ENCODE results near the gene FMNL2.

DNA sequence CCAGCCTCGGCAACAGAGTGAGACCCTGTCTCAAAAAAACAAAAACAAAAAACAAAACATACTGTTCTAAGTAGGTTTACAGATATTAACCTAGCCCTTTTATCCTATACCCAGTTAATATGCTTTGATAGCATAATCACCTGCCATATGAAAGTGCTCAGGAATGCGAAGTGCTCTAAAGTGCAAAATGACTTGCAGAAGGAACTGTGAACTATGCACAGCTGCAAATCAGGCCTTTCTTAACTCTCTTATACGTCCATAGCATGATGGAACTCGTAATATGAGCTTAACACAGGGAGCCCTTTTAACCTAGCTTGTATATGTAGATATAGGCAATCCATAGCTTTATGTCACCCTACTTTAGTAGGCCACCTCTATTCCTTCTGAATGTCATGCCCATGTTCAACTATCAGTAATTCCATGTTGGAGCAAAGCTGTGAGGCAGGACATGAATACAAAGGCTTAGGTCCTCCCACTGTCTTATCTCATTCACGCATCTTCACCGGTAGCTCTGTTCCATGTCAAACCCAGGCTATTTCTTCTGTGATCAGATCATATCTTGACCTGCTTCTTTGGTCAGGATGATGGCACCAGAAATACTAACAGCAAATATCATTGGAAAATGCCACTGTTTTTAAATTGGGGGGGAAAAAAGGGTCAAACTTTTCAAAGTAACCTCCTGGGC, 309.4 kb downstream of the FMNL2 start:
- TF ChIP-seq CTCF (IDR thresholded peaks at IDR 0.05 in 2 of 3, conservative IDR thresholded peaks at IDR 0.05 in 1 of 3; ENCODE audit: borderline replicate concordance in 1 of 3, insufficient read depth in 1 of 3, low read depth in 2 of 3, low read length in 2 of 3) (no peak), ZFX (IDR thresholded peaks at IDR 0.05) (no peak), EZH2 (IDR thresholded peaks at IDR 0.05) (no peak), EGR1 (IDR thresholded peaks at IDR 0.05; ENCODE audit: low read depth) (no peak), POLR2AphosphoS5 (IDR thresholded peaks at IDR 0.05; ENCODE audit: low read depth, low read length) (no peak)
- TF ChIP-seq, protein P1, sequence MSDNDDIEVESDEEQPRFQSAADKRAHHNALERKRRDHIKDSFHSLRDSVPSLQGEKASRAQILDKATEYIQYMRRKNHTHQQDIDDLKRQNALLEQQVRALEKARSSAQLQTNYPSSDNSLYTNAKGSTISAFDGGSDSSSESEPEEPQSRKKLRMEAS (IDR thresholded peaks at IDR 0.05): no peak

All from HCT116 (cell line).